Stimulated activated CD4-positive, alpha-beta T cell treated with anti-CD3 and anti-CD28 coated beads, Interleukin-12 subunit alpha, Interleukin-12 subunit beta, amount 100 ng/mL, for 4 hours (primary cell): ENCODE measurements around the gene IFFO2.
"Not testable (repeated sequence)": the region's sequence is repeated elsewhere in the genome, so short reads cannot be mapped to it uniquely, and the experiment has no call there.

Experiments
- DNase-seq: peaks from one replicate; pipeline ENCODE4 v3.0.0-alpha.2; 2020

The IFFO2 gene

DNA sequence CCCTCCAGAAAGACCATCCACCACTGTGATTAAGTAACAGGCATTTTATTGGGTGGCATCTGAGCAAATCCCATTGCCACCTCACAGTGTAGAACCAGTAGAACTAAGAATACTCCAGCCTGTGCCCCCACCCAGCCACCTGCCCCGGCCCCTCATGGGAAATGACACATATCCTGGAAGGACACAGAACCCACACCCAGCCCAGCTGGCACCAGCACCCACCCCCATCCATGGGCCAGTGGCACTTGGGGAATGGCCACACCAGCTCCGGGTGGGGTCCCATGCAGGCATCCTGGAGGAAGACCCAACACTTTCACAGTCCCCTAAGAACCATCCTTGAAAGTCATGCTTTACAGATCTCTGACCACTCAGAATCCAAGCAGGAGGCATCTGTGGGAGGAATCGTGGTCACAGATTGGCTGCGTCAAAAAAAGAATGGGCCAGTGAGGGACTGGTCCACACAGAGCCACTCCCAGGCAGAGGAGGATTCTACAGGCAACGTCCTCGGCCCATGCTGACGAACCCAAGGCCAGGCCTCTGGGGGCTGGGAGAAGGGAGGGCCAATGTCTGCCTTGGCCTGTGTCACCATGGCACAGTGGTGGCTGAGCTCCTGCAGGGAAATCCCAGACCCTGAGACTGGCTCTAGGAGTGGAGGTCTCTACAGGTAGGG is 84.9 kb downstream of the IFFO2 start:
- DNase-seq = no peak

GRCh38 chr1:18870957-18871356 is 85.5 kb downstream of the IFFO2 start:
- no peak for DNase-seq

DNA sequence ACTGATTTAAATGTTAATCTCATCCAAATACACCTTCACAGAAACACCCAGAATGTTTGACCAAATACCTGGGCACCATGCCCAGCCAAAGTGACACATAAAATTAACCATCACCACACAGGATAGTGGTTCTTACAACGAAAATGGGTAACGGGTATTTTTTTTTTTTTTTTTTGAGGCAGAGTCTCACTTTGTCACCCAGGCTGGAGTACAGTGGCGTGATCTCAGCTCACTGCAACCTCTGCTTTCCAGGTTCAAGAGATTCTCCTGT is 85.9 kb downstream of the IFFO2 start:
- DNase-seq = not testable (repeated sequence)

GRCh38 chr1:18869847-18870594 is 86.5 kb downstream of the IFFO2 start:
- DNase-seq = no peak

DNA sequence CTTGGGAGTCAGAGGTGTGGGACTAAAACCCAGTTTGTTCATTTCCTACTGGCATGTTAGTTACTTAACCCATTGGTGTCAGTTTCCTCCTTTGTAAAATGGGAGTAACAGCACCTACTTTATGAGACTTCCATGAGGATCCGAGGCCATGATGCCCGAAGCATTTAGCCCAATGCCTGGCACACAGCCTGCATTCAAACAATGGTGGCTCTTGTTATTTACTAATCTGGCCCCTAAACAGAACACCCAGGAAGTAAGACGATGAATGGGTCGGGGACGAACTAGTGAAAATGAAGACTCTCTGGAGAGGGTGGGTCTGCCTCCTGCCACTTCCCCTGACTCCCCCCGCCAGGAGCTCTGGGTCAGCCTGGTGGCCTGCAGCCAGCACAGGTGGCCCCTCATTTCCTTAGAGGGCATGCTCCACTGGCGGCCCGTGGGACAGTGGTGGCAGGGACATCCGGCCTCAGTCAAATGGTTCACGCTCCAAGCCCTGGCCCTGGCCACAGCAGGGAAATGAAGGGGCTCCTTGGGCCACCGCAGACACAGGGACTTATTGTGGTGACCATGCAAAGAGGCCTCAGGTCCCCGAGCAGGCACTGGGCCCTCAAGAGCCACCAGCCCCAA is 87.6 kb downstream of the IFFO2 start:
- no peak for DNase-seq

- no peak for DNase-seq
These were observed 88.1 kb downstream of the IFFO2 start for GRCh38 chr1:18868354-18868753.

DNA sequence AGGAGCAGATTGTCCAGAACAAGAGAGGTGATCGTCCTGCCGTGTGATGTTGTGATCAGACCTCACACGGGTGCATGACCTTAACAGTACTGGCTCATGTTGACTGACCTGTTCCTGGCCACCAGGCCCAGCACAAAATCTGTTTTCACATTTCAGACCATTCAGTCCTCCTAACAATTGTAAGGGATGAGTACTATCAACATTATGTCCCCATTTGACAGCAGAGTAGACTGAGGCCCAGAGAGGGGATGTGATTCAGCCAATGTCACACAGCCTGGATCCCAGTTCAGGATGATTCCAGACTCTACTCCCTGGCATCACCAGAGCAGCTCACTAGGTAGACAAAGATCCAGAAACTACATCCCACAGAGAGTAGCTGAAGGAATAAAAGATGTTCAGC is 89.6 kb downstream of the IFFO2 start:
- no peak for DNase-seq

- no peak for DNase-seq
These were observed 90.2 kb downstream of the IFFO2 start for GRCh38 chr1:18866314-18866713.

- DNase-seq = no peak
These were observed 91.3 kb downstream of the IFFO2 start for GRCh38 chr1:18865176-18865575.

- no peak for DNase-seq
These were observed 94.9 kb downstream of the IFFO2 start for GRCh38 chr1:18861590-18861989.

DNA sequence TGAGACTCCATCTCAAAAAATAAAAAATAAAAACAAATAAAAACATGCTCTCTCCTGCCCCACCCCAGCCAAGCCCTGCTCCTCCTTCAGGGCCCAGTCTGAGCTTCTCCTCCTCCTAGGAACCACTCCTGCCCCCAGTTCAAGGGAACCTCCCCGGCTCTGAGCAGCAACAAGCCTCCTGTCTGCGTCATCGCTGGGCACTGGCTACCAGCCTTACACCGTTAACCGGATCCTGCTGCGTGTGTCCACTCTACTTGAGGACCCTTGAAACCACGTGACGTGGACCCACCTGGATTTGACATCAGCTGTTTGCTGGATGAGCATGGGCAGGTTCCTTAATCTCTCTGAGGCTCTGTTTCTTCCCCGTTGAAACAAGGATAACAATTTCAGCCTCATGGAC is 95.4 kb downstream of the IFFO2 start:
- DNase-seq = no peak

GRCh38 chr1:18859560-18859959 is 96.9 kb downstream of the IFFO2 start, which contains the start of gene TAS1R2:
TSS of gene TAS1R2 (minus strand) at chr1:18859660. CDS start at chr1:18859660, 0 bp downstream.
- no peak for DNase-seq

DNA sequence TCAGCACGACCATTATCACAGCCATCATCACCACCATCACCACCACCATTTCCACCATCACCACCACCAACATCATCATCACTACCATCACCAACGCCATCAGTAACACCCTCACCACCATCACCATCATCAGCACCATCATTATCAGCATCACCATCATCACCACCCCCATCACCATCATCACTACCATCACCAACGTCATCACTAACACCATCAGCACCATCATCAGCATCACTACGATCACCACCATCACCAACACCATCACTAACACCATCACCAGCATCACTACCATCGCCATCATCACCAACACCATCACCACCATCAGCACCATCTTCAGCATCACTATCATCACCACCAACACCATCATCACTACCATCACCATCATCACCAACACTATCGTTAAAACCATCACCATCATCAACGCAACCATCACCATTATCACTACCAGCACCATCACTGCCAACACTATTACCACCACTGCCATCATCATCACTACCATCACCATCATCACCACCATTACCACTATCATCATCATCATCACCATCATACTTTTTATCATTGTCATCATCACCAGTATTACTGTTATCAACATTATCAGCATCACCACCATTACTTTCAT is 98.3 kb downstream of the IFFO2 start:
- DNase-seq = no peak

DNA sequence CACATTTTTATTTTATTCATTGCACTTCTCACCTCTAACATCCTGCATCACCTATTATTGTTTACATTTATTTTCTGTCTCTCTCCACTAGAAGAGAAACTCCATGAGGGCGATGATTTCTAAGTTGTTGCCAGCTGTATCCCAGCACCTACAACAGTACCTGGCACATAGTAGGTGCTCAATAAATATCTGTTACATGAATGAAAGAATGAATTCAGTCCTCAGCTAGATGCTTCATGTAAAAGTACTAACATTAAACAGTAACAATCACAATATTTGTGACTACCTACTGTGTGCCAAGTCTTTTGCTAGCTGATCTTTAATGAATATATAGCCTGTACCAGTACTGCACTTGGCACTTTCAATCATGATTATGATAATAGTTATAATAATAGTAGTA is 100.0 kb downstream of the IFFO2 start:
- DNase-seq = no peak

- DNase-seq = no peak
These were observed 100.9 kb downstream of the IFFO2 start for GRCh38 chr1:18855573-18855972.

- no peak for DNase-seq
These were observed 102.0 kb downstream of the IFFO2 start for GRCh38 chr1:18854331-18855025.
